NB4 (cell line): ENCODE data around the gene PDE7B.

ENCODE experiments used
- DNase-seq: peaks from one replicate; pipeline ENCODE4 v3.0.0; 2010; ENCODE audit warnings: low read depth
- H3K4me3 ChIP-seq: one replicate; pipeline ENCODE4 v1.5.1; 2011; ENCODE audit warnings: mild to moderate bottlenecking, low read depth, low read length, moderate library complexity
- MYC ChIP-seq: IDR thresholded peaks from 2 replicates; pipeline ENCODE4 v1.6.1; 2011; ENCODE audit warnings: low read depth, low read length
- POLR2A ChIP-seq: IDR thresholded peaks from 2 replicates; pipeline ENCODE4 v1.6.1; 2011; ENCODE audit warnings: mild to moderate bottlenecking; ENCODE audit not compliant: insufficient read length; ENCODE audit errors: extremely low read depth
- TF ChIP-seq, protein P1 (sequence below): IDR thresholded peaks from 2 replicates; pipeline ENCODE4 v1.6.1; 2011; ENCODE audit warnings: low read depth, low read length
- TF ChIP-seq, protein P2 (sequence below): IDR thresholded peaks from one replicate; pipeline ENCODE4 v1.5.1; 2012; ENCODE audit warnings: low read depth, low read length

PDE7B gene

DNA sequence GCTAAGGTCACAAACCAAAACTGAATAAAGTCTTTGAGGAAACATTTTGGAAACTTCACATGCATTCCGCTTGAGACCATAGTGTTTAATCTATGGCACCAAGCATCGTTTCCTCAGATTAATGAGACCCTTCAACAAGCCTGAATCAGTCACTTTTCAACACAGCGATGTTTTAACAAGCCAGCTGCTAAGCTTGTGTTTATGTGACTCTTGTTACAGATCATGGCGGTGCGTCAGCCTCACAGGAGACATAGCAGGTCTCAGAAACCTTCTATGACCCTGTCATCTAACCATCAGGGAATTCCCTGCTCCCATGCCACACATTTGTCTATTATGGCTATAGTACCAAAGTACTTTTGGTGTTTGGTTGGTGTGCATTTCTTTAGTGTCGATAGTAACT lies 341.4 kb downstream of the PDE7B start:
- no peak for DNase-seq
- TF ChIP-seq MYC (no peak), POLR2A (no peak)
- TF ChIP-seq, protein P1, sequence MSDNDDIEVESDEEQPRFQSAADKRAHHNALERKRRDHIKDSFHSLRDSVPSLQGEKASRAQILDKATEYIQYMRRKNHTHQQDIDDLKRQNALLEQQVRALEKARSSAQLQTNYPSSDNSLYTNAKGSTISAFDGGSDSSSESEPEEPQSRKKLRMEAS = no peak
- TF ChIP-seq, protein P2, sequence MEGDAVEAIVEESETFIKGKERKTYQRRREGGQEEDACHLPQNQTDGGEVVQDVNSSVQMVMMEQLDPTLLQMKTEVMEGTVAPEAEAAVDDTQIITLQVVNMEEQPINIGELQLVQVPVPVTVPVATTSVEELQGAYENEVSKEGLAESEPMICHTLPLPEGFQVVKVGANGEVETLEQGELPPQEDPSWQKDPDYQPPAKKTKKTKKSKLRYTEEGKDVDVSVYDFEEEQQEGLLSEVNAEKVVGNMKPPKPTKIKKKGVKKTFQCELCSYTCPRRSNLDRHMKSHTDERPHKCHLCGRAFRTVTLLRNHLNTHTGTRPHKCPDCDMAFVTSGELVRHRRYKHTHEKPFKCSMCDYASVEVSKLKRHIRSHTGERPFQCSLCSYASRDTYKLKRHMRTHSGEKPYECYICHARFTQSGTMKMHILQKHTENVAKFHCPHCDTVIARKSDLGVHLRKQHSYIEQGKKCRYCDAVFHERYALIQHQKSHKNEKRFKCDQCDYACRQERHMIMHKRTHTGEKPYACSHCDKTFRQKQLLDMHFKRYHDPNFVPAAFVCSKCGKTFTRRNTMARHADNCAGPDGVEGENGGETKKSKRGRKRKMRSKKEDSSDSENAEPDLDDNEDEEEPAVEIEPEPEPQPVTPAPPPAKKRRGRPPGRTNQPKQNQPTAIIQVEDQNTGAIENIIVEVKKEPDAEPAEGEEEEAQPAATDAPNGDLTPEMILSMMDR = no peak
- no peak overlapping the region for H3K4me3 ChIP-seq

DNA sequence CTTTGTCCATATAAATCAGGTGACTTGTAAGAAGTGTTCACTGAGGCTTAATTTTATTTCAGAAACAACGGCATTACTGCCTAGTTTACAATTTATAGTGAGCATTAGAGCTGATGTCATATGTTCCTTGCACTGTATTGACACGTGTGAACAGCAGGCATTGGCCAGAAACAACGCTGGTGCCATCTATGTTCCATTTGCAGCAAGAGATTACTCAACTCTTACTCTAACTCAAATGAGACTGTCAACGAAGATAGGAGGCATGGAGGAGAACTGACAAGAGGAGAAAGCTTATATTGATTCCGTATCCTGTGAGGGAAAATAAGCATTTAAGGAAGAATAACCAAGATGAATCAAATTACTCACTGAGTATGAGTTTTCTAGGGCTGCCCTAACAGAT lies 350.2 kb downstream of the PDE7B start:
- no peak for DNase-seq
- H3K4me3 ChIP-seq = no peak overlapping the region
- TF ChIP-seq MYC (no peak; the same call in 1 of the 2 replicates), POLR2A (no peak)
- TF ChIP-seq, protein P1 = no peak
- TF ChIP-seq, protein P2 = no peak

DNA sequence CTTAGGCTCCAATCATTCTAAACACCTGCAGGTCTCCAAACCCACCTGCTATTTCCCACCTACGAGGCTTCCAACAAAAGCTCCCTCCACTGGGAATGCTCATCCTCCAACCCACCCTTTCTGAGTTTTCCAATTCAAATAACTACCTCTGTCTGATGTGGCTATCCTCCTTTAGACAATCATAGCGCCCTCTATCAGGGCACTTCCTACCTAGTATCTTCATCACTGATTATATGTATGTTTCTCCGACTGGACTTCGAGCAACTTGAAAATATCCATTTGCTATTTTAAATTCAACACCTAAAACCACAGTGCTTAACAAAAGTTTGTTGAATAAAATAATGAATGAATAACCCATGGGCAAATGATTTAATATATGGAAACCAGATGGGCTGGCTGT lies 357.3 kb downstream of the PDE7B start:
- no peak for TF ChIP-seq POLR2A
- TF ChIP-seq, protein P2 = peak; percentile 13
- no peak overlapping the region for H3K4me3 ChIP-seq
- no peak for DNase-seq

DNA sequence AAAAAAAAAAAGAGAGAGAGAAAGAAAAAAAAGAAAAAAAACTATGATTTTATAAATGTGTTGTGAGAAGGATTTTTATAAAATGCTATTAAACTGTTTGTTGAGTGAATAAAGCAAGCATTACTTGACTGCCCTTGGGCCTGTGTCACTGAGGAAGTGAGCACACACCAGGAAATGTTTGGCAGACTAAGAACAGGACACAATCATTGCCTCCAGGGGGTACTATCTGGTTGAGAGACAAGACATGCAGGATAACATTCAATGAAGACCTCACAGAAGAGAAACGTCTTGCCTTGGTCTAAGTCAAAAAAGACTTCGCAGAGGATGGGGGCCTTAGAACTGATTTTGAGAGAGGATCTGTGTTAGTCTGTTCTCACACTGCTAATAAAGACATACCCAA lies 358.0 kb downstream of the PDE7B start:
- TF ChIP-seq MYC = no peak
- no peak overlapping the region for H3K4me3 ChIP-seq
- no peak for DNase-seq

DNA sequence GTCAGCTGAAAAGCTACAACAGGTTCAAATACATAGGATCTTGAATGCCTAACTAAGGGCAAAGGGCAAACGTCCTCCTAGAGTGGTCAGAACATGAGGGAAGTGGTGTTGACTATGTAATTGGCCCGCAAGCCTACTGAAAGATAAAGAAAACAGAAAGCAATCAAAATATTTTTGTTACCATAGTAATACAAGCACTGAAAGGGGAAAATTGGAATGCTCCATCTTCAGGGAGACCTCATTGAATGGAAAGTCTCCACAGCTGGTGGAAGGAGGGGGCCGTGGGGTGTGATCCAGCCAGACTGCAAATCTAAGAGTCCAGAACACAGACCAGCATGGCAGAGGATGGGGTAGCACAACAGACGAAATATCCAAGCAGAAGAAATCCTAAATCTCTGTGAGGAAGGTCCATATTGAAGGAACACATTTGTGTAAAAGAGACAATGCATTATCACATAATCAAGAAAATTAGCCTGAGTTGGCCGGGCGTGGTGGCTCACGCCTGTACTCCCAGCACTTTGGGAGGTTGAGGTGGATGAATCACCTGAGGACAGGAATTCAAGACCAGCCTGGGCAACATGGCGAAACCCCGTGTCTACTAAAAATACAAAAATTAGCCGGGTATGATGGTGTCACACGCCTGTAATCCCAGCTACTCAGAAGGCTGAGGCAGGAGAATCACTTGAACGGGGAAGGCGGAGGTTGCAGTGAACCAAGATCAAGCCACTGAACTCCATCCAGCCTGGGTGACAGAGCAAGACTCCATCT lies 359.1 kb downstream of the PDE7B start:
- DNase-seq = no peak
- TF ChIP-seq POLR2A = no peak
- TF ChIP-seq, protein P2 = no peak
- H3K4me3 ChIP-seq = no peak overlapping the region

DNA sequence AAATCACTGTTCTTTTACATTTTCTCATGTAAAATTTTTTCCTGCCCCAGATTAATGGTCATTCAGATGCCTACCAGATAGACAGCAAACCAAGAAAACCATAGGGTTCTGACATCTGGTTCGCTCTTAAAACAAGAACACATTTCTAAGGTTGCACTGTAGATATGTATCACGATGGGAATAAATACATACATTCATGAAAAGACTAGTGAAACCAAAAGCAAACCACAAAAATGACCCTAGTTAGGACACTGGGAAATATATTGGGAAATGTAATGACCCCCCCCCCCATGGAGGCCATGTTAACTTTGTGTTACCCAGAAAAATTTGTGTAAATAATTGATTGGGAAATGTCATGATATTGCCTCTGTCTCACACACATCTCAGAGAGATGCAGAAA lies 361.1 kb downstream of the PDE7B start:
- H3K4me3 ChIP-seq = no peak overlapping the region
- TF ChIP-seq MYC (no peak), POLR2A (no peak)
- TF ChIP-seq, protein P2 = no peak
- TF ChIP-seq, protein P1 = no peak
- DNase-seq = no peak
